ENCODE results near the gene ANGPT4. TPM values are rescaled to one million over a fixed set of nuclear protein-coding genes. Genes with fewer than 3 reads are reported as not detected.
"Not testable (repeated sequence)": the region's sequence is repeated elsewhere in the genome, so short reads cannot be mapped to it uniquely, and the experiment has no call there.

Gene ANGPT4
- total RNA-seq, 1 donor from 2014 or later: not detected

DNA sequence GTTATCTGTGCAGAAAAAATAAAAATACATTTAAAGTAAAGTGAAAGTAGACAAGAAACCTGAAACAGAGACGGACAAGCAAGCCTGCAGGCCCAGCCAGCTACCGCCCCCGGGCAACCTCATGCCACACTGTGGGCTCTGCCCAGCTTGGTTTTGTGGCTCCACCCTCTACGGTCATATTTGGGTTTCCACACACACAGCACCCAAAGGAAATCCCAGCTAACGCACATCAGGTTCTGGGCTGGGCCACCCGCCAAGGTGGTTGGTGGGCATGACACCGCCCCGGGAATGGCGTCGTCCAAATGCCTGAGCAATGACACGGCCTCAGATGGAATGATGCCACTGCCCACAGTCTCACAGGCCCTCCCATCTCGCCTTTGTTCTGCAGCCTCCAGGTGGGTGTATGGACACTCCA lies 59.8 kb downstream of the ANGPT4 start:
- Mint-ChIP-seq H3K27ac (no peak overlapping the region), H3K4me1 (peaks cover 15% of the 10 kb centered on the region), H3K27me3 (no peaks in the 10 kb centered on the region), H3K36me3 (ENCODE audit: low read depth) (peaks cover 4% of the 10 kb centered on the region), H3K9me3 (no peaks in the 10 kb centered on the region), H3K4me3 (no peak overlapping the region)
- ATAC-seq (ENCODE audit: low read depth): no peak
- CTCF ChIA-PET: no interaction called here
- no peak for DNase-seq
- POLR2A ChIA-PET: no interaction called here
- intact Hi-C loops (cut with micrococcal nuclease): no loop called here
- TF ChIP-seq, protein P1, sequence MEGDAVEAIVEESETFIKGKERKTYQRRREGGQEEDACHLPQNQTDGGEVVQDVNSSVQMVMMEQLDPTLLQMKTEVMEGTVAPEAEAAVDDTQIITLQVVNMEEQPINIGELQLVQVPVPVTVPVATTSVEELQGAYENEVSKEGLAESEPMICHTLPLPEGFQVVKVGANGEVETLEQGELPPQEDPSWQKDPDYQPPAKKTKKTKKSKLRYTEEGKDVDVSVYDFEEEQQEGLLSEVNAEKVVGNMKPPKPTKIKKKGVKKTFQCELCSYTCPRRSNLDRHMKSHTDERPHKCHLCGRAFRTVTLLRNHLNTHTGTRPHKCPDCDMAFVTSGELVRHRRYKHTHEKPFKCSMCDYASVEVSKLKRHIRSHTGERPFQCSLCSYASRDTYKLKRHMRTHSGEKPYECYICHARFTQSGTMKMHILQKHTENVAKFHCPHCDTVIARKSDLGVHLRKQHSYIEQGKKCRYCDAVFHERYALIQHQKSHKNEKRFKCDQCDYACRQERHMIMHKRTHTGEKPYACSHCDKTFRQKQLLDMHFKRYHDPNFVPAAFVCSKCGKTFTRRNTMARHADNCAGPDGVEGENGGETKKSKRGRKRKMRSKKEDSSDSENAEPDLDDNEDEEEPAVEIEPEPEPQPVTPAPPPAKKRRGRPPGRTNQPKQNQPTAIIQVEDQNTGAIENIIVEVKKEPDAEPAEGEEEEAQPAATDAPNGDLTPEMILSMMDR (IDR thresholded peaks at IDR 0.05): no peak

DNA sequence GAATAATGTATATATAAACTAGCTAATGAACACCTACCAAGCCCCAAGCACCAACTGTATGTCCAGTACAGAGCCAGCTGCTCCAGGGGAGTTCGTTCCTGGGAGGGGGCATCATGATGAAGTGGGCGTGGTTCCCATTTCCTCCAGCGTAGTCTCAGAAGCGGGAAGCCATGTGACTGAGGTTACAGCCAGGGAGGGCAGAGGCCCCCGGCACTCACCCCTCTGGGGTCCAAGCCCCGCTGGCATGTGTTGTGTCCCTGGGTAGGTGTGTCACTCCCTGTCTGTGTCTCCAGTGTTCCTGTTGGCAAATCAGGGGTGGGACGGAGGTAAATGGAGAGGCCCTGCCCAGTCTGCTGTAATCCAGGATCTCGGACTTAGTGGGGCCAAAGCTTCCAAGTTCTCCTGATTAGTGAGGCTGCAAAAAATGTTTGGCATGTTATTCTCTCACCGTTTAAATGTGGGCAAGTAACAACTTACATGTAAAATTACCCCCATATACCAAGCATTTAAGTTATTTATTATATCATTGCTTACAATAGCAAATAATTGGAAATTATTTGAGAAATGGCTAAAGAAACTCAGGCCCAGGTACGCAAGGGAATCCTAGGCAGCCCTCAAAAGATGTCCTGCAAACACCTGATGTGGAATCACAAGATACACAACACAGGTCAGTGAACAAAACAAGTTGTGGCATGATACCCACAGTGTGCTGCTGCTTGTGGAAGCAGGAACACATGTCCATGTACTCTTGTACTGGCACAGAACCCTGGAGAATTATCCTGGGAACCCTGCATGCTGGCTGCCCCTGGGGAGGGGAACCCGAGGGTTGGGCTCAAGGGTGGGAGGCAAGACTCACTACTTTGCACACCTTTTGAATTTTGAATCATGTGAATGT lies 60.4 kb downstream of the ANGPT4 start:
- Mint-ChIP-seq H3K27ac (no peak overlapping the region), H3K36me3 (ENCODE audit: low read depth) (peaks cover 5% of the 10 kb centered on the region), H3K4me3 (no peak overlapping the region), H3K27me3 (no peaks in the 10 kb centered on the region), H3K9me3 (no peaks in the 10 kb centered on the region), H3K4me1 (peaks cover 15% of the 10 kb centered on the region)
- ATAC-seq (ENCODE audit: low read depth): no peak
- intact Hi-C loops (cut with micrococcal nuclease): no loop called here
- TF ChIP-seq, protein P1 (IDR thresholded peaks at IDR 0.05): no peak
- CTCF ChIA-PET: no interaction called here
- DNase-seq: no peak
- POLR2A ChIA-PET: no interaction called here

DNA sequence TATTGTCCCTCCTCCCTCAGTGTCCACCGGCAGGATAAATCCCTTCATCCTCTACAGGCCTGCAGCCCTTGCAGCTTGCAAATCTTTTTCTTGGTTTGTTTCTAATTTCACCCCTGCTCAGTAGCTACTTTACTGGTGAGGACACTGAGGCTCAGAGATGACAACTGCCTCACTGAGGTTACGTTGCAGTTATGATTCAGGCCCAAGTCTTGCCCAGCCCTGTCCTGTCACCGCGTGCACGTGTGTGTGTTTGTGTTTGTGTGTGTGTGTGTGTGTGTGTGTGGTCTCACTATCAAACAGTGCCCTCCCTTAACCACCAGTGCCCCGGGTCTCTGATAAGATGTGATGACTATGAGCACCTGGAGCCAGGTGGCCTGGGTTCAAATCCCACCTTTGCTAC lies 61.5 kb downstream of the ANGPT4 start:
- peaks cover 6% of the 10 kb centered on the region for H3K36me3 Mint-ChIP-seq (ENCODE audit: low read depth)
- no peaks in the 10 kb centered on the region for H3K9me3 Mint-ChIP-seq
- no peak overlapping the region for H3K4me3 Mint-ChIP-seq
- DNase-seq: no peak
- TF ChIP-seq, protein P1 (IDR thresholded peaks at IDR 0.05): no peak
- no peaks in the 10 kb centered on the region for H3K27me3 Mint-ChIP-seq
- ChIA-PET POLR2A (no interaction called here), CTCF (interaction anchor here (1.5 kb wide), 1 partner anchor 36 kb away, joined by 3 read pairs; no protein-coding TSS in a partner anchor)
- H3K27ac Mint-ChIP-seq: no peak overlapping the region
- ATAC-seq (ENCODE audit: low read depth): no peak
- peaks cover 12% of the 10 kb centered on the region for H3K4me1 Mint-ChIP-seq
- intact Hi-C loops (cut with micrococcal nuclease): no loop called here

DNA sequence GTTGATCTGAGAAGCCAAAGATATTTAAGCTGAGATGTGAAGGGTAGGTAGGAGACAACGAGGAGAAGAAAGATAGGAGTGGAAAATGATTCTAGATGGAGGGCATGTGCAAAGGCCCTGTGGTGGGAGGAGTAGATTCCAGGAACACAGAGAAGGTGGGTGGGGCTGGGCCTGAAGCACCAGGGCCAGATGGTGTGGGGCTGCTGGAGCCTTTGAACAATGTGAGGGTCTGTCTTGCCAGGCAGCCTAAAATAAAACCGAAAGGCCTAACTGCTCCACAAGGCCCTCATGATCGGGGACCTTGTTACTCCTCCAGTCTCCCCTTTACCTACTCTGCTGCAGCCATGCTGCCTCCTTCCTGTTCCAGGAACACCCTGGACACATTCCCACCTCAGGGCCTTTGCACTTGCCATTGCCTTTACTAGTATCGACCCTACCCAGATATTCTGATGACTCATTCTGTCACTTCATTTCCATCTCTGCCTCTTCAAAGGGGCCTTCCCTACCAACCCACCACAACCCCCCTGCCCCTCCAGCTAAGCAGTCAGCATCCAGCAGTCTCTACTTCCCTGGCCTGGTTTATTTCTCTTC lies 62.6 kb downstream of the ANGPT4 start:
- H3K4me1 Mint-ChIP-seq: peaks cover 7% of the 10 kb centered on the region
- no peak for DNase-seq
- peaks cover 6% of the 10 kb centered on the region for H3K36me3 Mint-ChIP-seq (ENCODE audit: low read depth)
- TF ChIP-seq, protein P1 (IDR thresholded peaks at IDR 0.05): no peak
- POLR2A ChIA-PET: no interaction called here
- intact Hi-C loops (cut with micrococcal nuclease): no loop called here
- H3K9me3 Mint-ChIP-seq: no peaks in the 10 kb centered on the region
- CTCF ChIA-PET: interaction anchor here (1.5 kb wide), 1 partner anchor 35 kb away, joined by 3 read pairs; no protein-coding TSS in a partner anchor
- H3K27ac Mint-ChIP-seq: no peak overlapping the region
- no peak for ATAC-seq (ENCODE audit: low read depth)
- H3K27me3 Mint-ChIP-seq: no peaks in the 10 kb centered on the region
- H3K4me3 Mint-ChIP-seq: no peak overlapping the region

DNA sequence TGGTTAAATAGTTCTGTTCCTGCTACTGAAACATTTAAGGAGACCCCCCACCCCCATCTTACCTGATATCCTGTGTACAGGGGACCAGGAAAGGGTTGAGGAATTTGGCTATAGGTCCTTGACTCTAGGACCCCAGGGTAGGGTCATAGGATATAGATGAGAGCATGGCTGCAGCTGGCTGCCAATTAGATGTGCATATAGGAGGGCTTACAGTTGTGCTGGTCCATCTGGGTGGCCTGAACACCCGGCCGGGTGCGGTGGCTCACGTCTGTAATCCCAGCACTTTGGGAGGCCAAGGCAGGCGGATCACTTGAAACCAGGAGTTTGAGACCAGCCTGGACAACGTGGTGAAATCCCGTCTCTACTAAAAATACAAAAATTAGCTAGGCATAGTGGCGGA lies 67.4 kb downstream of the ANGPT4 start:
- intact Hi-C loops (cut with micrococcal nuclease): loop anchor here (5.0 to 10.0 kb wide), 2 partner anchors 44 to 546 kb away; partner anchors contain the start of gene FKBP1A
- H3K36me3 Mint-ChIP-seq (ENCODE audit: low read depth); H3K4me3 Mint-ChIP-seq; CTCF ChIA-PET; ATAC-seq (ENCODE audit: low read depth); H3K9me3 Mint-ChIP-seq; DNase-seq; POLR2A ChIA-PET; H3K27me3 Mint-ChIP-seq; H3K27ac Mint-ChIP-seq: not testable (repeated sequence)
- peaks cover 38% of the 10 kb centered on the region for H3K4me1 Mint-ChIP-seq
